ENCODE measurements around the gene CLINT1. TPM values are rescaled to one million over a fixed set of nuclear protein-coding genes. Genes with fewer than 3 reads are reported as not detected.
"Not testable (repeated sequence)": the region's sequence is repeated elsewhere in the genome, so short reads cannot be mapped to it uniquely, and the experiment has no call there.

CLINT1 gene
- total RNA-seq, 1 donor from 2014 or later, result 94.9 TPM

DNA sequence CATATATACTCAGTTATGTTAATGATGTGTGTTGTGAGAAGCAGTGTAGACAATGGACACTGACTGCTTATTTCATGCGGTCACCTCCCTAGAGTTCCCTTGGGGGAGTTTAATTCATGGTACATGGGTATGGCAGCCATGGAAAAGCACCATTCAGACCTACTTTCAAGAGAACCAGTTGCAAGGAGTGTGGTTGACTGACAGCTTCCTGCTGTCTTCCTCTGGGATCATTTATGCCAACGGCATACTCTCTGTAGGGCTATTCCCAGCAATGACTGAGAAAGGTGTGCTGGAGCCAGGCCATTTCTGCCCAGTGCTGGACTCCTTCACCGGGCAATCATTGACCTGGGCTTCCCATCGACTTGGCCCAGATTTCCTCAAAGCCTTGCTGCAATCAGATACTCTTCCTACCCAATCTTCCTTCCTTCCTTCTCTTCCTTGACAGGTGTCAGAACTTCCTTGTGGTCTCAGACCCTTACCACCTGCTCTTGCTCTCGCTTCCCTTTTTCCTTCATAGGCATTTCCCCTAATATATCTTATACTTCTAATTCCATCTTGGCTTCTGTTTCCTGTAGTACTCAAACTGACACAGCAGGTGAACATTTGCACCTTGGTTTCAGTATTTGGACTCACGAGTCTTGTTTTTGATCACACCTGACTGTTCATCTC lies 3.4 kb upstream of the CLINT1 start:
- no peak for DNase-seq (ENCODE audit: low read depth in 2 of 2)

DNA sequence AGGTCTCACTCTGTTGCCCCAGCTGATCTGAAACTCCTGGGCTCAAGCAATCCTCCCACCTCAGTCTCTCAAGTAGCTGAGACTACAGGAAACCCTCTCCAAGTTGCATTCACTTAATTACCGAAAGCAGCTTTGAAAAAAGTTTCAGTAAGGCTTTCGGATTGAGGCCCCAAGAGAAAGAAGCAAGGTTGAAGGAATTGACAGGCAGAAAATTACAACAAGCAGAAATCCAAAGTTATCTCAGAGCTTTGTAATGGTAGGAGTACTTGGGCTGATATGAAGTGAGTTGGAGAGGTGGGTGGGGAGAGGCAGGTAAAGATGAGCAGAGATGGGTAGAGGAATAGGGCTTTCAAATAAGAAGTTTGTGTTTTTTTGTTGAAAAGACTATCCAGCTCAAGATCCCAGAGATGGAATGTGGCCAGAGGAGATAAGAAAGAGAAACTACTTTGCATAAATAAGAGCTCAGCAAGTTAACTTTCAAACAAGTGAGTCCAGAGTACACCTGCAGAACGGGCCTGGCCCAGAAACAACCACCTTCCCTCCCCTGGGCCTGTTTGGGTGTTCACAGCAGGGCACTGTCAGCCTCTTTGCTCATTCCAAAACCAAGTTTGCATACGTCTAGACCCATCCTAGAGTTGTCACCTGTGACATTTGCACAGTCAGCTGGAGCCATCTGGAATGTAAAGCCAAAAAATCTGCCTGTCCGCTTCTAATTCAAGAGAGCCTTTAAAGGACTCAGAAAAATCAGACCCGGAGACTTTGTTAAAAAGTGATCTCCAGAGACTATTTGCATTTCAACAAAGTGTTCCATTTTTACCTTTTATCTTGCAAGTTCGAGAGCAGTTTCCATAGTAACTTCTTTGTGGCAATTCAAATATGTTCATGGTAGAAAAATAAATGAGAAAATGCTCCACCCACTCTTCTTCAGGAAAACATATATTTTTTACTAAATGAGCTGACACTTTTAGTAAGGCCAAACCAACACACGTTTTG lies 2.2 kb upstream of the CLINT1 start:
- no peak for DNase-seq (ENCODE audit: low read depth in 2 of 2)

DNA sequence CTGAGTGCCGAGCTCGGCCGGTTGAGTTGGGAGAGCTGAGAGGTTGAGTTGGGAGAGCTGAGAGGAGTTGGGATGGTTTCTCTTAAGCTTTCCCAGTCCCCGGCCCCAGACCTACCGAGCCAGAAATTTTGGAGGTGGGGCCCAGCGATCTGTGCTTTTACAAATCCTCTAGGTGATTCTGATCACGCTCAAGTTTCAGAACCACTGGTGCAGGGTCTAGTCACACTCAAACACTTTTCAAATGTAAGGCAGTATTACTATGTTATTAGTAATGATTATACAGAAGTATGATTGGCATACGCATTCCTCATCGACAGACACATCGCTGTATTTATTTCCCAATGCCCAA lies 256 bp upstream of the CLINT1 start:
- DNase-seq (ENCODE audit: low read depth in 2 of 2), result no peak

DNA sequence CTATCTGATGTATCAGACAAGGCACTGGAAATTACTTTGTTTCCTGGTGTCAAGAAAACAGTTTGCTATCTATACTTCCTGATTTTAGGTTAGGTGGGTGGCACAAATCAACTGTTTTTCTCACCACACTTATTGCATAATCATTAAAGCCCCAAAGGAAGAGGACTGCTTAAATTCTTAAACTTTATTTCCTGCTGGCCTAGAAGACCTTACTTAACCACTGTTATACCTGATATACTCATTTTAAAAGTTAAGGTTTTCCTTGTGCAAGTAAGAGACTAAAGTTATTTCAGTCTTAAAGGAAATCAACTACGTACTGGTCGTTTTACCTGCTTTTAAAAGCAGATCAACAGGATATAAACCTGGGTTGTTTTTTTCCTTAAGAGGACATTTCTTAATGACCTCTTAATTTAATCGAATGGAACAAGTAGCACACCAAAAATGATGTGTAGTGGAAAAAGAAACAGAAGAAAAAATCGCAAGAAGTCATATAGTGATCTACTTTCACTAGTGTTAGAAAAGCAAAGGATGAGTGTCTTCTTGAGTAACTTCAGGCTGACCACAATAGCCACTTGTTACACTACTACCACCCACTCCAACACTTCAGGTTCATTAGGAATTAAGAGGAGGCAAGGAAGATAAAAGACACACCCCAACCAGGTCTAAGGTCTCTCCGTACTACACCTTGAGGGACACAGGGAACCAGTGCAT lies 974 bp downstream of the CLINT1 start:
- DNase-seq (ENCODE audit: low read depth in 2 of 2), result no peak

DNA sequence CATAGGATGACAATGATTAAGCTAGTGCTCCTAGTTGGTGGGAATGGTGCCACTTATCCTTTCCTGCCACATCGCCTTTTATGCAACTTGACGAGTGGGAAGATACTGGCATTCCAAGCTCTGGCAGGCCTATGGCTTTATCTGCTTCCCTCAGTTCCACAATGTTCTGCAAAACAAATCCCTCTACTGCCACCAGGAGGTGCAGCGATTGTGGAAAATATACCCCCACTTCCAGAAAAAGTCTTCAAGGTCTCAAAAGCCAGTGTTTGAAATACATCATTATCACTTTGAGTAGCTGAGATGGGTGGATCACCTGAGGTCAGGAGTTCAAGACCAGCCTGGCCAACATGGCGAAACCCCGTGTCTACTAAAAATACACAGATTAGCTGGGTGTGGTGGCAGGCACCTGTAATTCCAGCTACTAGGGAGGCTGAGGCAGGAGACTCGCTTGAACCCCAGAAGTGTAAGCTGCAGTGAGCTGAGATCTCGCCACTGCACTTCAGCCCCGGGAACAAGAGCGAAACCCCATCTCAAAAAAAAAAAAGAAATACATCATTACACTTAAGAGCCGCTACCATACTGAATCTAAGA lies 3.4 kb downstream of the CLINT1 start:
- peak; percentile 52 to 78 for DNase-seq (ENCODE audit: low read depth in 2 of 2)

DNA sequence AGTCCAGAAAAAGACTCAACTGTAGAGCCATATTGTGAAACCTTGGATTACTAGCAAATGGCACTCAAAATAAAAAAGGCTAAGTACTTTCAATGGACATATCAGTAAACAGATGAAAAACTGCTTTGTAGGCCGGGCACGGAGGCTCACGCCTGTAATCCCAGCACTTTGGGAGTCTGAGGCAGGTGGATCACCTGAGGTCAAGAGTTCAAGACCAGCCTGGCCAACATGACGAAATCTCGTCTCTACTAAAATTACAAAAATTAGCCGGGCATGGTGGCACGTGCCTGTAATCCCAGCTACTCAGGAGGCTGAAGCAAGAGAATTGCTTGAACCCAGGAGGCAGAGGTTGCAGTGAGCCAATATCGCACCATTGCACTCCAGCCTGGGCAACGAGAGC lies 5.6 kb downstream of the CLINT1 start:
- DNase-seq (ENCODE audit: low read depth in 2 of 2), result not testable (repeated sequence)

DNA sequence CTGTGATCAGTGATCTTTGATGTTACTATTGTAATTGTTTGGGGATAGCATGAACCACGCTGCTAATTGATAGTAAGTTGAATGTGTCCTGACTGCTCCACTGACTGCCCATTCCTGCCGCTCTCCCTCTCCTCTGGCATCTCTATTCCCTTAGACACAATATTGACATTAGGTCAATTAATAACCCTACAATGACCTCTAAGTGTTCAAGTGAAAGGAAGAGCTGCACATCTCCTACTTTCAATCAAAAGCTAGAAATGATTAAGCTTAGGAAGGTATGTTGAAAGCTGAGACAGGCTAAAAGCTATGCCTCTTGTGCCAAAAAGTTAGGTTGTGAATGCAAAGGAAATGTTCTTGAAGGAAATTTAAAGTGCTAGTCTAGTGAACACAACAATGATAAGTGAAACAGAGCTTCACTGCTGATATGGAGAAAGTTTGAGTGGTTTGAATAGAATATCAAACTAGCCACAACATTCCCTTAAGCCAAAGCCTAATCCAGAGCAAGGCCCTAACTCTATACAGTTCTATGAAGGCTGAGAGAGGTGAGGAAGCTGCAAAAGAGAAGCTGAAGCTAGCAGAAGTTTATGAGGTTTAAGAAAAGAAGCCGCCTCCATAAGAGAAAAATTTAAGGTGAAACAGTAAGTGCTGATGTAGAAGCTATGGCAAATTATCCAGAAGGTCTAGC lies 12.9 kb downstream of the CLINT1 start:
- no peak for DNase-seq (ENCODE audit: low read depth in 2 of 2)

DNA sequence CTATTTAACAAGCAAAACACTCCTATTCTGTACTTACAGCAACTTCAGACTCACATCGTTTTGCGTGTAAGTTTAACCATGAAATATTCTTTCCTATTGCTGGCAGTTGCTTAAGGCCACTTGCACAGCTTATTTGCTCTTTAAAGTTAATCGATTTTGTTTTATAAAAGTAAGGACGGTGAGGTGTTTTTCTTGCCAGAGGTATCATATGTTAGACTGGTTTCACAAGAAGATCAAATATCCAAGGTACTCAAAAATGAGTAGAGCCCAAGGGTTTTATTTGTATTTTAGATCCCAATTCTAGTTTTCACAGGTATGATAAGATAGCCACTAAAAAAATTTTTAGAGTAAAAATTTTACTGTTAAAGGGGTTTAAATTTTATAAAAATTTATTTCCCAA lies 16.2 kb downstream of the CLINT1 start:
- DNase-seq (ENCODE audit: low read depth in 2 of 2), result no peak

DNA sequence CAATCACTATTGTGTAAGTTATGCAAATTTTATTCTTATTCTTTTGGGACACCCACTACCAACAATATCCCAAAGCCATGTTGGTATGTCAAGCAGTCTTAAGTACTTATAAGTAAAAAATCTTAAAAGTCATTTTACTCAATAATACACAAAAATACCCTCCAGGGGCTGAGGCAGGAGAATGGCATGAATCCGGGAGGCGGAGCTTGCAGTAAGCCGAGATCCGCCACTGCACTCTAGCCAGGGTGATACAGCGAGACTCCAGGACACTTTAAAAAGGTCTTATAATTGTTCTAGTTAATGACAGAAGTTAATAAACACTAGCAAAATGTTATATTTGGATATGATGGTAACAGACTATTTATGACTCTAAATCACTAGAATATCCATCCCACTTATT lies 16.8 kb downstream of the CLINT1 start:
- DNase-seq (ENCODE audit: low read depth in 2 of 2), result no peak

DNA sequence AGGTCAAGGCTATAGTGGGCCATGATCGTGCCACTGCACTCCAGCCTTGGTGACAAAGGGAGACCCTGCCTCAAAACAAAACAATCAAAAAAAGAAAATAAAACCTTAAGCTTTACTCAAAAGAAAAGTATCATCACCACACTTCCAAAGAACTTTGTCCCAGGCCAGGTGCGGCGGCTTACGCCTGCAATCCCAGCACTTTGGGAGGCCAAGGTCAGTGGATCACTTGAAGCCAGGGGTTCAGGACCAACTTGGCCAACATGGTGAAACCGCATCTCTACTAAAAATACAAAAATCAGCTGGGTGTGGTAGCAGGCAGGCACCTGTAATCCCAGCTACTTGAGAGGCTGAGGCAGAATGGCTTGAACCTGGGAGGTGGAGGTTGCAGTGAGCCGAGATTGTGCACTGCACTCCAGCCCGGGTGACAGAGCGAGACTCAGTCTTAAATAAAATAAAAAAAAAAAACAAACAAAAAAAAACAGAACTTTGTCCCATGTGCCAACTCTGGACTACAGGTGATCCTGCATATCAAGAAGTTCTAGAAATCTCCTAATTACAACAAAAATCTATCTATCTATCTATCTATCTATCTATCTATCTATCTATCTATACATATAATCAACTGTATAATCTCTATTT lies 19.7 kb downstream of the CLINT1 start:
- no peak for DNase-seq (ENCODE audit: low read depth in 2 of 2)

DNA sequence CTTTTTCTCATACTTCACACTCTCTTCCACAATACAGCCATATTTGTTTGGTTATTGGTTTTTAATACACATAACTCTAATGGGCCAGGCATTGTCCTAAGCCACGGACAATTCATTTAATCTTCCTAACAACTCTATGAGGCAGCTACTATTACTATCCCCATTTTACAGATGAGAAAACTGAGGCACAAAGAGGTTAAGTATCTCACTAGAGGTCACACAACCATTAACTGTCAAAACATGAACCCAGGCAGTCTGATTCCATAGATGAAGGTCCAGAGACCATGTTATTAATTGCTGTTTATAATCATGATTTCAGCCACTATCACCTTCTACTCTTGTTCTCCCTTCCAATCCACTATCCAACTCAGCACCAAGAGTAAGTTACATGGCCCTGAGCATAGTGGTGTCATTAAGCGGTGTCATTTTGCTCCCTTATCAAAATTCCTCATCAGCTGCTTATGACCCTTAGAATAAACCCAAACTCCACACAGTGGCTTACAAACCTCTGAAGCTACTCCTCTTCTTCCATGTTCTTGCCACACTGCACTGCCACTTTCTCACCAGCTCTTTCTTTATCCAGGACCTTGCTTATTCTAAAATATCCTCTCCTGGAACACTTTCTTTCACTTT lies 22.7 kb downstream of the CLINT1 start:
- no peak for DNase-seq (ENCODE audit: low read depth in 2 of 2)

DNA sequence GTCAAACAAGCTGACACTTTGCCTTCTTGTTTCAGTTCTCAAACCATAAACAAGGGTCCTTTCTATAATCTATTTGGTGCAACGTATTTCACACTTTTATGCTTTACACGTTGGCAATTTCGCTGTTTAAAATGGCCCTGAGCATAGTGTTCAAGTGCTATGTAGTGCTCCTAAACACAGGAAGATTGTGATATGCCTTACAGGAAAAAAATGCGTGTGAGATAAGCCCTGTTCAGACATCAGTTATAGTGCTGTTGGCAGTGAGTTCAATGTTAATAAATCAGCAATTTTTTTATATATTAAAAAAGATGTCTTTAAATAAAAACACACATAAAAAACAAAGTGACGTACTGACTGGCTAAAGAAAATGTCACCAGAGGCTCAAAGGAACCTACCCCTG lies 23.9 kb downstream of the CLINT1 start:
- DNase-seq (ENCODE audit: low read depth in 2 of 2), result no peak

DNA sequence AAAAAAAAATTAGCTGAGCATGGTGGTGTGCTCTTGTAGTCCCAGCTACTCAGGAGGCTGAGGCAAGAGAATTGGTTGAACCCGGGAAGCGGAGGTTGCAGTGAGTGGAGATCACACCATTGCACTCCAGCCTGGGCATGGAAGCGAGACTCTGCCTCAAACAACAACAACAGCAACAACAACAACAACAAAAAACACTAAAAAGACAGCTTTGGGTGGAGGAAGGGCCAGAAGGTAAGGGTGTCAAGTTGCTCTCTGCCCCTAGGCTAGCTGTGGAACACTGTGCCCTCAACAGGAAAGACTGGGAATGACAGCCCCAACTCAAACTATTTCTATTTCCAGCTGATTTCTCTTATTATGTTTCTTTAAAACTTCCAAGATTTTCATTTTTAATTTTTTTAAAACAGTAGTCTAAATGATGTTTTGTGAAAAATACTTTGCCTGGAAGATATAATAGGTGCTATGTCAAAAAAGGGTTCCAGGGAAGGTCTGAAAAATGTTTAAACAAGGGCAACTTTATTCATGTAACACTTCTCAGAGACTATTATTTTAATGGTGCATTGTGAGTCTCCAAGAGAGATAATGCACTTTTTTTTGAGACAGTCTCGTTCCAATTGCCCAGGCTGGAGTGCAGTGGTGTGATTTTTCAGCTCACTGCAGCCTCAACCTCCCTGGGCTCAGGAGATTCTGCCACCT lies 29.9 kb downstream of the CLINT1 start:
- peak in 1 of 2 donors; percentile 19 for DNase-seq (ENCODE audit: low read depth in 2 of 2)

DNA sequence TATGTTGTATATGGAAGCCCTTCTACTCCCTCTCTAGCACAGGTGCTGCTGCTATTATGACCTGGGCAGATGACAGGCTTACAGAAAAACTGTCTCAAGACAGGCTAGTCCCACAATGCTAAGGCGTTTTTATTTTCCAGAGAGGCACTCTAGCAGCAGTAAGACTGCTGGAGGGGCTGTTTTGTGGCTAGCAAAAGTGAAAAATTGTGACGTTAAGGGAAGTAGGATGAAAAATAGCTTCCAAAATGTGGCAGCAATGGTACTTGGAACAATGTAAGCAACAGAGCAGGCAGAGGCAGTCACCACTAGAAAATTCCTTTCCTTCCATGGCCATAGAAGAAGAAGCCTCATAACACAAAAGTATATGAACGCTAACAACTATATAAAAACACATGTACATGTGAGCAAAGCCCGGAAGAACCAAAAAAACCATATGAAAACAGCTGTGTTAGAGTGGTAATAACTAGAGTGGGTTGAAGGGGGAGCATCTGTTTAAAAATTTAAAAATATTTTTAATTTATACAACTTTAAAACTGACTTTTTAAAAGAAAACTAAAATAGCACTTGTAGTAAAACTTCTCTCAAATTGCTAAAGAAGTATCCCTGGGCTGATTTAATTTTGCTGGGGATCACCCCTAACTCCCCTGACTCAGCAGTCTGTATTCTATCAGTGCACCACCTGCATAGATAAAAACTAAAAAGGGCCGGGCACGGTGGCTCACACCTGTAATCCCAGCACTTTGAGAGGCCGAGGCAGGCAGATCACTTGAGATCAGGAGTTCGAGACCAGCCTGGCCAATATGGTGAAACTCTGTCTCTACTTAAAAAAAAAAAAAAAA lies 30.6 kb downstream of the CLINT1 start:
- peak in 1 of 2 donors; percentile 17 for DNase-seq (ENCODE audit: low read depth in 2 of 2)

DNA sequence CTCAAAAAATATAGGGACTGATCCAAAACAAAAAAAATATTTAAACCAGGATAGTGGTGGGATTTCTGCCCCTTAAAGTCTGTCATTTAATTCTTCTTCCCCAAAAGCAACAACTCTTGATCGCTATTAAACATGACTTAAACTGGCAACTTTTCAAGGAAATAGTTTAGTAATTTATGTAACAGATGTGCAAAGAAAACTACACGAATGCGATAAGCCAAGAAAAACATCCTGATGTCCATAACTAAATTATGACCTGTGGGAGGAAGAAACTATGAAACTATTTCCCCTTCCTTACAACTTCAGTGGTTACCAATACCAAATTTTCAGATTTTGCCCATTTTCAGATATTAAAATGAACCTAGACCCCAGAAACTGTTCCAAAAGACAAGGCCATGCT lies 31.5 kb downstream of the CLINT1 start:
- peak; percentile 30 to 71 for DNase-seq (ENCODE audit: low read depth in 2 of 2)

DNA sequence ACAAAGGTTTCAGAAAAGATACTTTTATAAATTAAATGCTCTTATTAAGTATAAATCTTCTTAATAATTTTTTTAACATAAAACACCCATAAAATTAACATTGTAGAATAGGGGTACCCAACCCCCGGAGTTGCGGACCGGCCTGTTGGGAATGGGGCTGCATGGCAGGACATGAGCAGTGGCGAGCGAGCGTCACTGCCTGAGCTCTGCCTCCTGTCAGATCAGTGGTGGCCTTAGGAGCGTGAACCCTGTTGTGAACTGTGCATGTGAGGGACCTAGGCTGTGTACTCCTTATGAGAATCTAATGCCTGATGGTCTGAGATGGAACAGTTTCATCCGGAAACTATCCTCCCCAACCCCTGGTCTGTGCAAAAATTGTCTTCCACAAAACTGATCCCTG lies 35.3 kb downstream of the CLINT1 start:
- DNase-seq (ENCODE audit: low read depth in 2 of 2), result no peak

DNA sequence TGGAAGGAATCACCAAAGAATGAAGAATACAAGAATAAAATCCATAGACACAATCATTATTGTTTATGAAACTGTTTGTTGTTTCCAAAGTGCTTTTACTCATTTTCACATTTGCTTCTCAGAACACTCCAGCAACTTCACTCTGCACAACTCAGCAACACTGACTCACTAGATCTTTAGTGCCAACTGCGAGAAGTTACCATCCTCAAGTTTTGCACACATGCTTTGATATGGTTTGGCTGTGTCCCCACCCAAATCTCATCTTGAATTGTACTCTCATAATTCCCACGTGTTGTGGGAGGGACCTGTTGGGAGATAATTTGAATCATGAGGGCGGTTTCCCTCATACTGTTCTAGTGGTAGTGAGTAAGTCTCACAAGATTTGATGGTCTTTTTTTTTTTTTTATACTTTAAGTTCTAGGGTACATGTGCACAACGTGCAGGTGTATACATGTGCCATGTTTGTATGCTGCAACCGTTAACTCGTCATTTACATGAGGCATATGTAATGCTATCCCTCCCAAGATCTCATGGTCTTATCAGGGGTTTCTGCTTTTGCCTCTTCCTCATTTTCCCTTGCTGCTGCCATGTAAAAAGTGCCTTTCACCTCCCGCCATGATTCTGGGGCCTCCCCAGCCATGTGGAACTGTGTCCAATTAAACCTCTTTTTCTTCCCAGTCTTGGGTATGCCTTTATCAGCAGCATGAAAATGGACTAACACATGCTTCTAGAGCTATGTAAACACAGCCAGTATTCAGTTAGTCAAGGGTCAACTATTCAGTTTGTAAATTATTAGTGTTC lies 36.9 kb downstream of the CLINT1 start:
- DNase-seq (ENCODE audit: low read depth in 2 of 2), result peak in 1 of 2 donors; percentile 3

DNA sequence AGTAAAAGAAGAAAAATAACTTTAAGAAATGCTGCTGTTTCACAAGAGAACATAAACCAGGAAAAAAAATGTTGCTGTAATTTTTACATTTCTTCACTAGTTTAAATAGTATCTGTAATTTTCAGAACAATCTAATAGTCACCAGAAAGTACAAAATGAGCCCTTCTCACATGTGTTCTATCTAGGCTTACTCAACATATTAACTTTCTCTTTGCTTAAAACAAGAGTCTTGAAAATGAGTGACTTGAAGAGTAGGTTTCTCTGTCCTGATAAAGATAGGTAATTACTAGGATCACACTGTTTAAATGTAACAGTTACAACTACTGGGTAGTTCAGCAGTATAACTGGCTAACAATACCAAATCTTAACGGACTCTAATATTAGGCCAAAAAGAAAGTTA lies 37.5 kb downstream of the CLINT1 start:
- no peak for DNase-seq (ENCODE audit: low read depth in 2 of 2)
